Tibial artery (tissue), 4 donors: ENCODE measurements around the gene TPCN1.

Experiments
- DNase-seq, 2 donors: peaks; one replicate each; pipeline ENCODE4 v3.0.0-alpha.2; 2019
- H3K27ac ChIP-seq, 2 donors: fragments of 200-600 bp; sonication (generic) in 1 of 2; 1 replicate in 1 of 2; 2 replicates in 1 of 2; pipeline ENCODE4 v1.5.1; 2018 to 2019; ENCODE audit warnings: mild to moderate bottlenecking in 1 of 2
- H3K27me3 ChIP-seq, 2 donors: fragments of 200-600 bp; sonication (generic) in 1 of 2; one replicate each; pipeline versions ENCODE4 v1.5.1 to v1.6.0; 2016 to 2019
- H3K36me3 ChIP-seq, 3 donors: fragments of 200-600 bp; sonication (generic) in 2 of 3; one replicate each; pipeline ENCODE4 v1.5.1; 2016 to 2019; ENCODE audit warnings: mild to moderate bottlenecking in 2 of 3
- H3K4me1 ChIP-seq, 4 donors: fragments of 200-600 bp; sonication (generic) in 2 of 4; 1 replicate in 3 of 4; 2 replicates in 1 of 4; pipeline ENCODE4 v1.5.1; 2016 to 2019
- H3K4me3 ChIP-seq, 2 donors: fragments of 200-600 bp; sonication (generic) in 1 of 2; 1 replicate in 1 of 2; 2 replicates in 1 of 2; pipeline ENCODE4 v1.5.1; 2018 to 2019; ENCODE audit warnings: mild to moderate bottlenecking in 2 of 2
- H3K9me3 ChIP-seq, 3 donors: fragments of 200-600 bp; sonication (generic) in 1 of 3; one replicate each; pipeline ENCODE4 v1.5.1; 2016 to 2019
- intact Hi-C: fragments of 100-400 bp; cut with DNase I; formaldehyde crosslinking; loops from one replicate; pipeline ENCODE4 v1.15.0; 2023; ENCODE audit warnings: low total_unique reads
- TF ChIP-seq, protein P1 (sequence below), 2 experiments: fragments of 200-600 bp in 1 of 2; fragments of 450-650 bp in 1 of 2; IDR thresholded peaks; one replicate each; pipeline ENCODE4 v1.5.1; 2017 to 2019; ENCODE audit warnings: antibody characterized with exemption in 2 of 2, mild to moderate bottlenecking in 1 of 2, moderate library complexity in 1 of 2

TPCN1 gene

DNA sequence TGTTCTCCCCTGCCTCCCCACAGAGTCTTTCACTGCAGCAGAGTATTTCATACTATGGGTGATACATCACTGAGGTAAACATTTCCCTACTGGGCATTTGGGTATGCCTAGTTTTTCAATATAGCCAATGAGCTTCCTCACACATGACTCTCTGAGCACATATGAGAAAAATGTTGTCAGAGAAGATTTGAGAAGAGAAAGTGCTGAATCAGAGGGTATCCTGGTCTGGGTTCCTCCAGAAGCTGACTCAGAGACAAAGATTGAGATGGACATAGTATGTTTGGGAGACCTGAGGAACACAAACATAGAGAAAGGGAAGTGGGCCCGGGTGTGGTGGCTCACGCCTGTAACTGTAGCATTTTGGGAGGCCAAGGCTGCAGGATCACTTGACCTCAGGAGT, 101.1 kb downstream of the TPCN1 start:
- Histone ChIP-seq H3K27me3 (no peaks in the 10 kb centered on the region), H3K36me3 (peaks cover 25 to 64% (median 40%) of the 10 kb centered on the region in 3 donors), H3K4me1 (peaks cover 0 to 18% (median 10%) of the 10 kb centered on the region in 4 donors), H3K9me3 (no peaks in the 10 kb centered on the region), H3K27ac (no peak overlapping the region), H3K4me3 (no peak overlapping the region)
- TF ChIP-seq, protein P1, sequence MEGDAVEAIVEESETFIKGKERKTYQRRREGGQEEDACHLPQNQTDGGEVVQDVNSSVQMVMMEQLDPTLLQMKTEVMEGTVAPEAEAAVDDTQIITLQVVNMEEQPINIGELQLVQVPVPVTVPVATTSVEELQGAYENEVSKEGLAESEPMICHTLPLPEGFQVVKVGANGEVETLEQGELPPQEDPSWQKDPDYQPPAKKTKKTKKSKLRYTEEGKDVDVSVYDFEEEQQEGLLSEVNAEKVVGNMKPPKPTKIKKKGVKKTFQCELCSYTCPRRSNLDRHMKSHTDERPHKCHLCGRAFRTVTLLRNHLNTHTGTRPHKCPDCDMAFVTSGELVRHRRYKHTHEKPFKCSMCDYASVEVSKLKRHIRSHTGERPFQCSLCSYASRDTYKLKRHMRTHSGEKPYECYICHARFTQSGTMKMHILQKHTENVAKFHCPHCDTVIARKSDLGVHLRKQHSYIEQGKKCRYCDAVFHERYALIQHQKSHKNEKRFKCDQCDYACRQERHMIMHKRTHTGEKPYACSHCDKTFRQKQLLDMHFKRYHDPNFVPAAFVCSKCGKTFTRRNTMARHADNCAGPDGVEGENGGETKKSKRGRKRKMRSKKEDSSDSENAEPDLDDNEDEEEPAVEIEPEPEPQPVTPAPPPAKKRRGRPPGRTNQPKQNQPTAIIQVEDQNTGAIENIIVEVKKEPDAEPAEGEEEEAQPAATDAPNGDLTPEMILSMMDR (IDR thresholded peaks at IDR 0.05), result no peak
- intact Hi-C loops, result no loop called here
- DNase-seq, result no peak

DNA sequence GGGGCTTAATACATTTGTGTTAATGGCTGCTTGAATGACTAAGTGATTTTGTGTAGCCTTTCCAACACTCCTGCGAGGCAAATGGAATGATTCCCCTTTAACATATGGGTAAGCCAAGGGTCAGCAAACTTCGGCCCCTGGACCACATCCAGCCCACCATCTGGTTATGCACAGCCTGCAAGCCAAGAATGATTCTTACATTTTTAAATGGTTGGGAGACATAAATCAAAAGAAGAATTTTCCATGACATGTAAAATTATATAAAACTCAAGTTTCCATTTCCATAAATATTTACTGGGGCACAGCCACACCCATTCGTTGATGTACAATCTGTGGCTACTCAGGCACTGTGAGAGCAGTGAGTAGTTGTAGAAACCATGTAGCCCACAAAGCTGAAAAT, 104.7 kb downstream of the TPCN1 start:
- DNase-seq, result no peak
- peak overlapping the region in 1 of 2 donors; percentile 46 for H3K27ac ChIP-seq

DNA sequence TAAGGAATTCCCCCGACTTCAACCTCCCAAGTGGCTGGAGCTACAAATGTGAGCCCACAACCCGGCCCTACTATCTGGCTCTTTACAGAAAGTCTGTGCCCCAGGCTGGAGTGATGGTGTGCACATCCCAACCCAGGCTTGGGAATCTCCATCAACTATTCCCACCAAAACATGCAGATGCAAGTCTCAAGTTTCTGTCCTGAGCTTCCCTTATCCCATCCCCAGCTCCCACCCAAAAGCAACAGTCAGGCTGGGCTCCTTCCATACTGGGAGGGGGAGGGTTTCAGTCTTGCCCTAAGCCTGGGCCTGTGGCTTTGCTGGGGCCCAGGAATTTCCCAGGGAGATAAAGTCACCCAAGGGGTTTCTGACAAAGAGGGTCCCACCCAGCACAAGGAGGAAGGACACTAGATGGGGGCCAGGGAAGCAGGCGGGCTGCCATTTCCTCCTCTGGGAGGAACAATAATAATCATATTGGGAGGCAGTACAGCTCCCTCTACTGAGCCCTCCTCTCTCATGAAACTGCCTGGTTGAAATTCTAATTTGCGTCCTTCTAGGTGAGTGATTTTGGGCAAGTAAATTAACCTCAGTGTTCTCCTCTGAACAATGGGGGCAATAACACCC, 105.6 kb downstream of the TPCN1 start:
- TF ChIP-seq, protein P1 (IDR thresholded peaks at IDR 0.05), result no peak
- H3K36me3 ChIP-seq, result peaks cover 0 to 58% (median 16%) of the 10 kb centered on the region in 3 donors
- intact Hi-C loops, result no loop called here
- DNase-seq, result no peak
- H3K27ac ChIP-seq, result peak overlapping the region in 1 of 2 donors; percentile 46
- no peak overlapping the region for H3K4me3 ChIP-seq
- no peaks in the 10 kb centered on the region for H3K9me3 ChIP-seq
- no peaks in the 10 kb centered on the region for H3K27me3 ChIP-seq
- H3K4me1 ChIP-seq, result peaks cover 0 to 21% (median 12%) of the 10 kb centered on the region in 4 donors

More for the DNA sequence above, 104.7 kb downstream of the TPCN1 start:
- Histone ChIP-seq H3K27me3 (no peaks in the 10 kb centered on the region), H3K4me1 (peaks cover 0 to 21% (median 12%) of the 10 kb centered on the region in 4 donors), H3K4me3 (no peak overlapping the region), H3K9me3 (no peaks in the 10 kb centered on the region), H3K36me3 (peaks cover 4 to 53% (median 19%) of the 10 kb centered on the region in 3 donors)
- intact Hi-C loops, result no loop called here
- TF ChIP-seq, protein P1 (IDR thresholded peaks at IDR 0.05), result no peak

DNA sequence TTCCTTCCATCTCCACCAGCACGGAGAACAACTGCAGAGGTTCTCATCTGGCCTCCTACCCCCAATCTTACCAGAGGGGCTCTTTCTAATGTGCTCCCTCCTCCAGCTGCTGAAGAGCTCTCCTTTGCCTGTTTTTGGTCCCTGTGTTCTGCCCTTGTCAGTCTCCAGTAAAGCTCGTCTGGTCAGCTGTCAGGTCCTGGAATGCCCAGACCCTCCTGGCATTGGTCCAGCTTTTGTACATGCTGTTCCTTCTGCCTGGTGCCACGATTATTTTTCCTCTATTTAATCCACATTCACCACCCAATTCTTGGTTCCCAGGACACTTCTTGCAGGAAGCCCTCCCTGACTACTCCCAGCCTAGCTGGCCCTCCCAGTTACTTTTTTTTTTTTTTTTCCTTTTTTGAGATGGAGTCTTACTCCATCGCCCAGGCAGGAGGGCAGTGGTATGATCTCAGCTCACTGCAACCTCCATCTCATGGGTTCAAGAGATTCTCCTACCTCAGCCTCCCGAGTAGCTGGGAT, 107.2 kb downstream of the TPCN1 start:
- Histone ChIP-seq H3K4me3 (no peak overlapping the region), H3K4me1 (peaks cover 0 to 29% (median 20%) of the 10 kb centered on the region in 4 donors), H3K9me3 (no peaks in the 10 kb centered on the region), H3K36me3 (peaks cover 0 to 52% (median 26%) of the 10 kb centered on the region in 3 donors), H3K27ac (no peak overlapping the region), H3K27me3 (no peaks in the 10 kb centered on the region)
- intact Hi-C loops, result no loop called here
- TF ChIP-seq, protein P1 (IDR thresholded peaks at IDR 0.05), result no peak
- no peak for DNase-seq

DNA sequence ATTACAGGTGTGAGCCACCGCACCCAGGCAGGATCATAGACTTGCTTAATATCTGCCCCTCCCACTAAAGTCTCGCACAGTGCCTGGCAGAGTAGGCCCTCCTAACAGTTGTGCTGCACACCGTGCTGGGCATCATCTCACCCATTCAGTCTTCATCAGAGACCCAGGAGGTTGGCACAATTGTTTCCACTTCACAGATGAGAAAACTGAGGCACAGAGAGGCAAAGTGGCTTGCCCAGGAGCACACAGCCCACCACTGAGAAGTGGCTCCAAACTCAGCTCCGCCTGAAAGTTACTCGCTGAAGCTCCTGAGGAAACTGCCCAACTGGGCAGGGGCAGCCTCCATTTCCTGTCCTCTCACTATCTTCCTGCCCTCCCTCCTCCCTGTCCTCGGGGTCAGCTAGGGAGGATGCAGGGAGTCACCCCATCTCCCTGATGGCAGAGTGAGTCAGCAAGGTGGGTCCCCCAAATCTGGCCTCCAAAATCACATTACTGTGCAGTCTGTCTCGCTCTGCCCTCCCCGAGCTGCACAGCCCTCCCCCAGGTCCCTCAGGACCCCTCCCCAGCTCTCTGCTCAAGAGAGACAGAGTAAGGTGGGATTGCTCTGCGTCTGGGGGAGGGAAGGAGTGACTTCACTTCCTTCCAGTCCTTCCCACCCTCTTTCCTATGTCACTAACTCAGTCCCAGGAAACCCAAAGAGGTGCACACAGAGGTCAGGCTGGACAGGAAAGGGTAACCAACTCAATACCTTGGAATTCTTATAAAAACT, 107.9 kb downstream of the TPCN1 start:
- Histone ChIP-seq H3K27ac (no peak overlapping the region), H3K36me3 (peaks cover 0 to 51% (median 26%) of the 10 kb centered on the region in 3 donors)

More for the DNA sequence above, 107.9 kb downstream of the TPCN1 start:
- Histone ChIP-seq H3K9me3 (no peaks in the 10 kb centered on the region), H3K27me3 (no peaks in the 10 kb centered on the region), H3K4me3 (no peak overlapping the region), H3K4me1 (peaks cover 0 to 37% (median 27%) of the 10 kb centered on the region in 4 donors)
- TF ChIP-seq, protein P1 (IDR thresholded peaks at IDR 0.05), result no peak
- intact Hi-C loops, result no loop called here
- DNase-seq, result no peak
